GM12878 (cell line): ENCODE measurements around the gene CHCHD3. TPM values are rescaled to one million over a fixed set of nuclear protein-coding genes. Genes with fewer than 3 reads are reported as not detected.

Source experiments
- BCLAF1 ChIP-seq: fragments of 450-650 bp; IDR thresholded peaks from 2 replicates; pipeline ENCODE4 v1.6.1; 2017; ENCODE audit warnings: antibody characterized with exemption, mild to moderate bottlenecking, moderate library complexity
- CBX5 ChIP-seq: sonication (generic); IDR thresholded peaks from 2 replicates; pipeline ENCODE4 v1.6.1; 2016; ENCODE audit warnings: low read depth, moderate library complexity, mild to moderate bottlenecking, inconsistent platforms
- DPF2 ChIP-seq: fragments of 450-650 bp; IDR thresholded peaks from 2 replicates; pipeline ENCODE4 v1.6.1; 2017; ENCODE audit warnings: mild to moderate bottlenecking
- E2F8 ChIP-seq: fragments of 450-650 bp; IDR thresholded peaks from 2 replicates; pipeline ENCODE4 v1.6.1; 2018; ENCODE audit warnings: mild to moderate bottlenecking, low read depth, moderate library complexity; ENCODE audit not compliant: partially characterized antibody
- HDAC2 ChIP-seq: fragments of 200-600 bp; sonication (generic); IDR thresholded peaks from 2 replicates; pipeline ENCODE4 v1.6.1; 2017
- HSF1 ChIP-seq: fragments of 150-350 bp; IDR thresholded peaks from 2 replicates; pipeline ENCODE4 v1.6.1; 2014; ENCODE audit warnings: mild to moderate bottlenecking, low read depth, low read length
- MAX ChIP-seq: IDR thresholded peaks from 2 replicates; pipeline ENCODE4 v1.6.1; 2012; ENCODE audit warnings: low read depth, low read length, improper control_type of control experiment
- MYC ChIP-seq: IDR thresholded peaks from 2 replicates; pipeline ENCODE4 v1.6.1; 2011; ENCODE audit warnings: mild to moderate bottlenecking, low read length, moderate library complexity, inconsistent platforms; ENCODE audit not compliant: insufficient read depth, insufficient replicate concordance, insufficient read length, severe bottlenecking
- POLR2AphosphoS5 ChIP-seq: IDR thresholded peaks from 2 replicates; pipeline ENCODE4 v1.6.1; 2011; ENCODE audit warnings: mild to moderate bottlenecking, low read length, inconsistent platforms
- SRF ChIP-seq, 2 experiments: IDR thresholded peaks; 2 replicates each; pipeline ENCODE4 v1.6.1; 2011; ENCODE audit warnings: low read depth in 2 of 2, low read length in 2 of 2, mild to moderate bottlenecking in 1 of 2, moderate library complexity in 1 of 2
- ZBED1 ChIP-seq: IDR thresholded peaks from 2 replicates; pipeline ENCODE4 v1.6.1; 2016; ENCODE audit warnings: borderline replicate concordance
- polyA plus RNA-seq, 11 experiments: library from polyadenylated mRNA; depleted of rRNA in 4 of 11; unstranded in 6 of 11; stranded (reverse) in 5 of 11; fragments of >200 nt; fragmentation: Nextera tagmentation in 4 of 11; fragmentation: Illumina TruSeq in 1 of 11; extraction: Ambion mirVana in 4 of 11; extraction: Trizol in 1 of 11; gene quantifications; 1 replicate in 1 of 11; 2 replicates in 10 of 11; pipeline versions ENCODE4 v1.2.1 to v1.2.3, GENCODE V29; 2011 to 2016; ENCODE audit warnings: inconsistent platforms in 2 of 11, missing spikeins in 2 of 11, low read depth in 1 of 11
- total RNA-seq, 4 experiments: library from RNA; depleted of rRNA in 3 of 4; stranded (reverse); fragments of >200 nt in 3 of 4; fragmentation: Illumina TruSeq in 1 of 4; extraction: Trizol in 1 of 4; gene quantifications; 2 replicates each; pipeline versions ENCODE4 v1.2.1 to v1.2.3, GENCODE V29; 2013 to 2021

CHCHD3 gene
- total and polyA plus RNA-seq, 10 of the 15 experiments (the other 5 are each of a cell fraction or from before 2014, with no cell fraction given), result 38.3 to 178 (median 96.2) TPM

- TF ChIP-seq BCLAF1 (no peak), ZBED1 (no peak), MAX (no peak), HSF1 (no peak), E2F8 (no peak), SRF (IDR thresholded peaks at IDR 0.05; ENCODE audit: low read depth in 2 of 2, low read length in 2 of 2) (no peak), DPF2 (no peak), POLR2AphosphoS5 (no peak), MYC (no peak), CBX5 (no peak), HDAC2 (no peak)
These were observed 292.6 kb downstream of the CHCHD3 start (continued) for GRCh38 chr7:132789281-132789680.
